Measurements from ENCODE around the gene ATXN1.
"Not testable (repeated sequence)": the region's sequence is repeated elsewhere in the genome, so short reads cannot be mapped to it uniquely, and the experiment has no call there.

Gene ATXN1

GRCh38 chr6:16468991-16469615 is 292.2 kb downstream of the ATXN1 start:
- no peak for DNase-seq

GRCh38 chr6:16466800-16467553 is 294.3 kb downstream of the ATXN1 start:
- DNase-seq, result no peak

GRCh38 chr6:16464045-16464444 is 297.2 kb downstream of the ATXN1 start:
- DNase-seq, result no peak

- DNase-seq, result not testable (repeated sequence)
These were observed 298.0 kb downstream of the ATXN1 start for GRCh38 chr6:16463246-16463645.

GRCh38 chr6:16461491-16461890 is 299.8 kb downstream of the ATXN1 start:
- no peak for DNase-seq

- not testable (repeated sequence) for DNase-seq
These were observed 301.8 kb downstream of the ATXN1 start for GRCh38 chr6:16459472-16459871.

GRCh38 chr6:16452348-16452747 is 308.9 kb downstream of the ATXN1 start:
- no peak for DNase-seq

- no peak for DNase-seq
These were observed 310.4 kb downstream of the ATXN1 start for GRCh38 chr6:16450821-16451220.

- DNase-seq, result no peak
These were observed 311.0 kb downstream of the ATXN1 start for GRCh38 chr6:16450285-16450684.

- DNase-seq, result no peak
These were observed 315.0 kb downstream of the ATXN1 start for GRCh38 chr6:16446273-16446672.

GRCh38 chr6:16442031-16442430 is 319.2 kb downstream of the ATXN1 start:
- DNase-seq, result no peak

GRCh38 chr6:16441262-16441661 is 320.0 kb downstream of the ATXN1 start:
- no peak for DNase-seq

GRCh38 chr6:16440636-16441212 is 320.5 kb downstream of the ATXN1 start:
- DNase-seq, result no peak

GRCh38 chr6:16438718-16439591 is 322.3 kb downstream of the ATXN1 start:
- DNase-seq, result no peak

- DNase-seq, result no peak
These were observed 323.3 kb downstream of the ATXN1 start for GRCh38 chr6:16437984-16438383.

GRCh38 chr6:16437095-16437494 is 324.2 kb downstream of the ATXN1 start:
- DNase-seq, result no peak

GRCh38 chr6:16436550-16436949 is 324.7 kb downstream of the ATXN1 start:
- no peak for DNase-seq

- no peak for DNase-seq
These were observed 326.4 kb downstream of the ATXN1 start for GRCh38 chr6:16434885-16435284.

GRCh38 chr6:16433338-16433890 is 327.8 kb downstream of the ATXN1 start:
- DNase-seq, result no peak

- no peak for DNase-seq
These were observed 328.9 kb downstream of the ATXN1 start for GRCh38 chr6:16432075-16433032.

- no peak for DNase-seq
These were observed 330.2 kb downstream of the ATXN1 start for GRCh38 chr6:16431106-16431505.

Measured in activated CD8-positive, alpha-beta memory T cell treated with anti-CD3 and anti-CD28 coated beads, Interleukin-2, amount 50 U/mL, for 48 hours (primary cell).